ENCODE data around the gene GRB7. TPM values are rescaled to one million over a fixed set of nuclear protein-coding genes. Genes with fewer than 3 reads are reported as not detected.

GRB7 gene
- total and polyA plus RNA-seq, 10 of the 15 experiments (the other 5 are each of a cell fraction or from before 2014, with no cell fraction given) = 0.05 to 0.34 (median 0.19) TPM; not detected in 4

DNA sequence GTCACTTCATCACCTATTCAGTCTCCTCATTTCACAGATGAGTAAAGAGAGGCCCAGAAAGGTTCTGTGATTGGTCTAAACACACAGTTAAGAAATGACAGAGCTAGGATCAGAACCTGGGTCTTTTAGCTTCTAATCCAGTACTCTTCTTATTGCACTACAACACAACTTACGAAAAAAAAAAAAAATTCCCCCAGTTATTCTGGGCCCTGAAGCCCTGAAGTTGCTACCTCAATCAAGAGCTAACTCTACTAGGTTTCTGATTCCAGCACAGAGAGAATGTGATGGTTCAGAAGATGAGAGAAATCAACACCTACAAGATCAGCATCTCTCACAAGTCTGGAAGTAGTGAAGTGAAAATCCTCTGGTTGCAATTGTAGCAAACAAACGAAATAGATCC, 37.3 kb downstream of the GRB7 start (continued):
- TF ChIP-seq SIX5 (IDR thresholded peaks at IDR 0.05; ENCODE audit: low read depth, low read length, severe bottlenecking) (no peak), BMI1 (IDR thresholded peaks at IDR 0.05; ENCODE audit: borderline replicate concordance) (no peak), POU2F2 (IDR thresholded peaks at IDR 0.05; ENCODE audit: borderline replicate concordance, low read depth, low read length) (no peak), RAD21 (IDR thresholded peaks at IDR 0.05; ENCODE audit: insufficient read depth, low read depth, low read length) (no peak), CEBPB (IDR thresholded peaks at IDR 0.05; ENCODE audit: borderline replicate concordance in 1 of 2, low read depth in 2 of 2, low read length in 2 of 2) (no peak), BCL11A (IDR thresholded peaks at IDR 0.05; ENCODE audit: low read depth, low read length) (no peak), HDGF (IDR thresholded peaks at IDR 0.05) (no peak), LARP7 (IDR thresholded peaks at IDR 0.05) (no peak), PAX5 (IDR thresholded peaks at IDR 0.05; ENCODE audit: borderline replicate concordance, low read depth, low read length) (no peak), SRF (IDR thresholded peaks at IDR 0.05; ENCODE audit: low read depth in 2 of 2, low read length in 2 of 2) (no peak), MEF2A (IDR thresholded peaks at IDR 0.05; ENCODE audit: insufficient read depth, low read depth, low read length) (0 out of 2 replicates have a peak, but pooled peaks have one; percentile 58), CHD1 (IDR thresholded peaks at IDR 0.05; ENCODE audit: low read depth, low read length) (no peak), SMARCA5 (IDR thresholded peaks at IDR 0.05) (no peak), POLR2AphosphoS2 (IDR thresholded peaks at IDR 0.05; ENCODE audit: low read depth, low read length) (no peak), RBBP5 (conservative IDR thresholded peaks at IDR 0.05) (no peak), POLR2AphosphoS5 (IDR thresholded peaks at IDR 0.05; ENCODE audit: low read length) (no peak), ZNF217 (IDR thresholded peaks at IDR 0.05) (no peak), NBN (IDR thresholded peaks at IDR 0.05) (0 out of 2 replicates have a peak, but pooled peaks have one; percentile 47), BHLHE40 (IDR thresholded peaks at IDR 0.05; ENCODE audit: borderline replicate concordance in 1 of 2, low read depth in 2 of 2, low read length in 1 of 2) (0 out of 4 replicates have a peak, but pooled peaks of 1 of the 2 experiments have one; percentile 28), ZNF384 (IDR thresholded peaks at IDR 0.05; ENCODE audit: borderline replicate concordance, low read depth, low read length) (0 out of 2 replicates have a peak, but pooled peaks have one; percentile 39), MYC (IDR thresholded peaks at IDR 0.05; ENCODE audit: insufficient read depth, insufficient read length, insufficient replicate concordance, low read length, severe bottlenecking) (no peak), SPI1 (IDR thresholded peaks at IDR 0.05; ENCODE audit: borderline replicate concordance, insufficient read depth, low read depth, low read length) (no peak), NR2C1 (IDR thresholded peaks at IDR 0.05) (no peak), DPF2 (IDR thresholded peaks at IDR 0.05) (no peak)
- TF ChIP-seq, protein P1, sequence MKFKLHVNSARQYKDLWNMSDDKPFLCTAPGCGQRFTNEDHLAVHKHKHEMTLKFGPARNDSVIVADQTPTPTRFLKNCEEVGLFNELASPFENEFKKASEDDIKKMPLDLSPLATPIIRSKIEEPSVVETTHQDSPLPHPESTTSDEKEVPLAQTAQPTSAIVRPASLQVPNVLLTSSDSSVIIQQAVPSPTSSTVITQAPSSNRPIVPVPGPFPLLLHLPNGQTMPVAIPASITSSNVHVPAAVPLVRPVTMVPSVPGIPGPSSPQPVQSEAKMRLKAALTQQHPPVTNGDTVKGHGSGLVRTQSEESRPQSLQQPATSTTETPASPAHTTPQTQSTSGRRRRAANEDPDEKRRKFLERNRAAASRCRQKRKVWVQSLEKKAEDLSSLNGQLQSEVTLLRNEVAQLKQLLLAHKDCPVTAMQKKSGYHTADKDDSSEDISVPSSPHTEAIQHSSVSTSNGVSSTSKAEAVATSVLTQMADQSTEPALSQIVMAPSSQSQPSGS (IDR thresholded peaks at IDR 0.05; ENCODE audit: low read length) = 0 out of 2 replicates have a peak, but pooled peaks have one; percentile 25
- TF ChIP-seq, protein P2, sequence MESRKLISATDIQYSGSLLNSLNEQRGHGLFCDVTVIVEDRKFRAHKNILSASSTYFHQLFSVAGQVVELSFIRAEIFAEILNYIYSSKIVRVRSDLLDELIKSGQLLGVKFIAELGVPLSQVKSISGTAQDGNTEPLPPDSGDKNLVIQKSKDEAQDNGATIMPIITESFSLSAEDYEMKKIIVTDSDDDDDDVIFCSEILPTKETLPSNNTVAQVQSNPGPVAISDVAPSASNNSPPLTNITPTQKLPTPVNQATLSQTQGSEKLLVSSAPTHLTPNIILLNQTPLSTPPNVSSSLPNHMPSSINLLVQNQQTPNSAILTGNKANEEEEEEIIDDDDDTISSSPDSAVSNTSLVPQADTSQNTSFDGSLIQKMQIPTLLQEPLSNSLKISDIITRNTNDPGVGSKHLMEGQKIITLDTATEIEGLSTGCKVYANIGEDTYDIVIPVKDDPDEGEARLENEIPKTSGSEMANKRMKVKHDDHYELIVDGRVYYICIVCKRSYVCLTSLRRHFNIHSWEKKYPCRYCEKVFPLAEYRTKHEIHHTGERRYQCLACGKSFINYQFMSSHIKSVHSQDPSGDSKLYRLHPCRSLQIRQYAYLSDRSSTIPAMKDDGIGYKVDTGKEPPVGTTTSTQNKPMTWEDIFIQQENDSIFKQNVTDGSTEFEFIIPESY (IDR thresholded peaks at IDR 0.05) = no peak
- TF ChIP-seq, protein P3, sequence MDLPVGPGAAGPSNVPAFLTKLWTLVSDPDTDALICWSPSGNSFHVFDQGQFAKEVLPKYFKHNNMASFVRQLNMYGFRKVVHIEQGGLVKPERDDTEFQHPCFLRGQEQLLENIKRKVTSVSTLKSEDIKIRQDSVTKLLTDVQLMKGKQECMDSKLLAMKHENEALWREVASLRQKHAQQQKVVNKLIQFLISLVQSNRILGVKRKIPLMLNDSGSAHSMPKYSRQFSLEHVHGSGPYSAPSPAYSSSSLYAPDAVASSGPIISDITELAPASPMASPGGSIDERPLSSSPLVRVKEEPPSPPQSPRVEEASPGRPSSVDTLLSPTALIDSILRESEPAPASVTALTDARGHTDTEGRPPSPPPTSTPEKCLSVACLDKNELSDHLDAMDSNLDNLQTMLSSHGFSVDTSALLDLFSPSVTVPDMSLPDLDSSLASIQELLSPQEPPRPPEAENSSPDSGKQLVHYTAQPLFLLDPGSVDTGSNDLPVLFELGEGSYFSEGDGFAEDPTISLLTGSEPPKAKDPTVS (IDR thresholded peaks at IDR 0.05; ENCODE audit: low read depth, low read length) = no peak
- TF ChIP-seq, protein P4, sequence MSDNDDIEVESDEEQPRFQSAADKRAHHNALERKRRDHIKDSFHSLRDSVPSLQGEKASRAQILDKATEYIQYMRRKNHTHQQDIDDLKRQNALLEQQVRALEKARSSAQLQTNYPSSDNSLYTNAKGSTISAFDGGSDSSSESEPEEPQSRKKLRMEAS (IDR thresholded peaks at IDR 0.05; ENCODE audit: low read depth, low read length) = no peak
